NCI-H524 treated with DMSO at 0.1 percent for 48 hours (cell line): ENCODE results near the gene PTH2.
A peak's percentile ranks its signal among the peaks of the same experiment; 100 is the strongest.
"Not testable (repeated sequence)": the region's sequence is repeated elsewhere in the genome, so short reads cannot be mapped to it uniquely, and the experiment has no call there.

ENCODE experiments used
- DNase-seq: peaks from one replicate; lab custom pipeline; 2025; lab: John Stamatoyannopoulos, UW

The PTH2 gene, protein sequence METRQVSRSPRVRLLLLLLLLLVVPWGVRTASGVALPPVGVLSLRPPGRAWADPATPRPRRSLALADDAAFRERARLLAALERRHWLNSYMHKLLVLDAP

DNA sequence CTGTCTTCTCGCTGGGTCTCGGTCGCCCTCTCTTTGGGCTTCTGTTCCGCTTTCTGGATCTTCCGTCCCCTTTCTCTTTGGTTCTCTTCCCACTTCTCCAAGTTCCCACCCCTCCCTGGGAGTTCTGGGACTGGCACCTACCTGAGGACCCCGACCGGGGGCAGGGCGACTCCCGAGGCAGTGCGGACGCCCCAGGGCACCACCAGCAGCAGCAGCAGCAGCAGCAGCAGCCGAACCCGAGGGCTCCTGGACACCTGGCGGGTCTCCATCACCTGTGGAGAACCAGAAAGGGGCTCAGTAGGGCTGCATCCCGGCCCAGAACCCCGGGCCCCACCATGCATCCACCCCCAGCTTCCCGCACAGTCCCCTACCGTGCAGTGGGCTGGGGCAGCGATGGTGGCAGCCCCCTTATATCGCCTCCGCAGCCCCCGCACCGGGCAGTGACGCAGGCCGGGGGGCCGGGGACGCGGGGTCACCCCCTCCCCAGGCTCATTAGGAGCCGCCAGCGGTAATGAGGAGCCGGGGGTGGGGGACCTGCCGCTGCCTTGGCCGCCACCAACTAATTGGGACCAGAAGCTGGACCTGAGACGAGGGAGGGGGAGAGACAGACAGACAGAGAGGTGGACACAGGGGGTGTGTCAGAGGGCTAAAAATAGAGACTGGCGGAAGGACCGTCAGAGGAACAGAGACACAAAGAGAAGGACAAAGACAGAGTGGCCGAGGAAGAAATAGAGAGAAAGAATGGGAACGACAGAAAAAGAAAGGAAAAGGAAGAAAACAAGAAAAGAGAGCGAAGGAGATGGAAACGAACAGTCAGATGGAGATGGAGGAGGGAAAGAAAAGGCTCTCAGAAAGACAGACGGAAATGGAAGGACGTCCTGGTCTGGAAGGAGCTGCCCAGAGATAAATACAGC is at the start of gene PTH2:
Gene PTH2, minus strand, starts transcription at position 371 of the 914 bp plus-strand sequence. Its CDS starts 102 bp downstream, at position 269.
- no peak for DNase-seq

DNA sequence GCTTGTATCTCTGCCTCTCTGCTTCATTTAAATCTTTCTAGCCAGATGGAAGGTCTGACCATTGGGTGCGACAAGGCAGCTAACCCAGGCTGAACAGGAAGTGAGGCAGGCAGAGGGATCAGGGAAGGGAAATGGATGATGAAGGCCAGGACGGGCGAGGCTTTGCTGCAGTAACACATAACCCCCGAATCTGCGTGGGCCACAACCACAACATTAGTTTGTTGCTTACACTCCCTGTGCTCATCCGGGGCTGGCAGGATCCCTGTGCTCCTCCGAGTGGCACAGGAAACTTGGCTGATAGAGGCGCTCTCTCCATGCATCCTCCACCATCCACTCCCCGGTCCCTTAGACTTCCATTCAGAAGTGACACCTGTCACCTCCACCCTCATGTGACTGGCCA is 49.7 kb upstream of the PTH2 start:
- no peak for DNase-seq

DNA sequence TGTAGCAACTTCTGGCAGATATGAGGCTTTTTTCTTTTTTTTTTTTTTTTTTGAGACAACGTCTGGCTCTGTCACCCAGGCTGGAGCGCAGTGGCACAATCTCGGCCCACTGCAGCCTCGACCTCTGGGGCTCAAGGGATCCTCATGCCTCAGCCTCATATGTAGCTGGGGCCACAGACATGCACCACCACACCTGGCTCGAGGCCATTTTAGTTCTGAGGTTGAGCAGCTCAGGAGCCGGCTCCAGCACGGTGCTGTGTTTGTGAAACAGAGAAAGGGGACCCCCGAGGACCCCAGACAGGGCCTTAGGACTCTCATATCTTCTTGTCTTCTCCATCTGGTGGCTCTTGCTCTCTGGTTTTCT is 47.4 kb upstream of the PTH2 start:
- DNase-seq, result no peak

DNA sequence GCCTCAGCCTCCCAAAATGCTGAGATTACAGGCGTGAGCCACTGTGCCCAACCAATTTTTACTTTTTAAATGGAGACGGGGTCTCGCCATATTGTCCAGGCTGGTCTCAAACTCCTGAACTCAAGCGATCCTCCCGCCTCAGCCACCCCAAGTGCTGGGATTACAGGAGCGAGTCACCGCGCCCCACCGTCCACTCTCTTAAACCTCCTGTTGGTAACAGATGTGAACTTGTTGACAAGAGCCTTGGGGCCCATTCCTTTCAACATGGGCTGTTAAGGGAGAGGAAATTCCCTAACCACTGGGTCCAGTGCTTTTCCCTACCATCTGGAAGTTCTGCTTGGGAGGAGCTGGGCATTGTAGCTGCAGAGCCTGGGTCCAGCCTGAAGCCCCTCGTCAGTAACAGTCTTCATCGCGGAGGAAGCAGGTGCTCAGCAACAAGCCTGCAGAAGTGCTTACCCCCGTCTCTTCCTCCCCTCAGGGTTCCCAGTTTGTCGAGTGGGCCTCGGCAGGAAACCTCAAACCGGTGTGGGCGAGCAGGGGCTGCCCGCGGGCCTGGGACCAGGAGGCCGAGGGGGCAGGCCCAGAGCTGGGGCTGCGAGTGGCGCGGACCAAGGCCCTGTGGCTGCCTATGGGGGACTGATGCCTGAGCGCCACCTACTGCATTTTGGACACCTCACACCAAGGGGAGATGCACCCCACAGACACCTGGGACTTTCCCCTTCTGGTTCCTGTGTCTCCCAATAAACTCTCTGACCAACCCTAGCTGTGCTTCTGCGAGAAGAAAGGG is 46.8 kb upstream of the PTH2 start:
- DNase-seq, result peak; percentile 84

- DNase-seq, result peak; percentile 65
These were observed 45.7 kb upstream of the PTH2 start for GRCh38 chr19:49468746-49469447.

DNA sequence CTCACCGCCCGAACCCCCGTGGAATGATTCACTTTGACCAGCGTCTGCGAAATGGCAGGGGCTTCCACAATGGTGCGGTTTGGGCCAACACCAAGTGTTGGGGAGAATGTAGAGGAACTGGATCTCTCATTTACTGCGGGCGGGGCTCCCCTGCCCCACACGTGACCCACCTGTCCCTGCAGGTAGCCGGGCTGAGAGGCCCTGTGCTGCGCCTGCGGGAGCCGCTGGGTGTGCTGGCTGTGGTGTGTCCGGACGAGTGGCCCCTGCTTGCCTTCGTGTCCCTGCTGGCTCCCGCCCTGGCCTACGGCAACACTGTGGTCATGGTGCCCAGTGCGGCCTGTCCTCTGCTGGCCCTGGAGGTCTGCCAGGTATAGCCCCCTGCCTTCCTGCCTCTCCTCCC is 45.0 kb upstream of the PTH2 start:
- DNase-seq, result no peak

- DNase-seq, result no peak
These were observed 42.1 kb upstream of the PTH2 start for GRCh38 chr19:49465371-49465770.

DNA sequence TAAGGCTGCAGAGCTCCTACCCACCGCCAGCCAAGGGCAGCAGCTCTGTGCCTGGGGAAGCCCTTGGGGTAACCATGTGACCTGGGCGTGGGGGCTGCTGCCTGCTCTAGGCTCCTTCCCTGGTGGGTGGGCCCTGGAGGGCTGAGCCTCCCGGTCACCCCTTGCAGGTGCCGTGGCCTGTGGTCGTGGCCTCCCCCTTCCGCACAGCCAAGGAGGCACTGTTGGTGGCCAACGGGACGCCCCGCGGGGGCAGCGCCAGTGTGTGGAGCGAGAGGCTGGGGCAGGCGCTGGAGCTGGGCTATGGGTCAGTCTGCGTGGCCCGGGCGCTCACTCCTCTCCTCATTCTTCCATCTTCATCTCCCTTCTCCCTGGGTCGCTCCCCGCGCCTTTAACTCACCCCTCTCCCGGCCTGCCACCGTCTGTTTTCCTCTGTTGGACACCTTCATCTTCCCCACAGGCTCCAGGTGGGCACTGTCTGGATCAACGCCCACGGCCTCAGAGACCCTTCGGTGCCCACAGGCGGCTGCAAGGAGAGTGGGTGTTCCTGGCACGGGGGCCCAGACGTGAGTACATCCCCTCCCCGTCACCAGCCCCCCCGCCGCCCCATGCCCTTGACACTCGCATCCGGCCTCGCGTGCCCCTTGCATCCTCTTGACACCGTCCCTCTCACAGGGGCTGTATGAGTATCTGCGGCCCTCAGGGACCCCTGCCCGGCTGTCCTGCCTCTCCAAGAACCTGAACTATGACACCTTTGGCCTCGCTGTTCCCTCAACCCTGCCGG is 40.9 kb upstream of the PTH2 start:
- DNase-seq, result no peak

- no peak for DNase-seq
These were observed 39.3 kb upstream of the PTH2 start for GRCh38 chr19:49462492-49462891.

GRCh38 chr19:49461656-49462055 is 38.4 kb upstream of the PTH2 start:
- DNase-seq, result no peak

- DNase-seq, result not testable (repeated sequence)
These were observed 37.9 kb upstream of the PTH2 start for GRCh38 chr19:49461130-49461529.

DNA sequence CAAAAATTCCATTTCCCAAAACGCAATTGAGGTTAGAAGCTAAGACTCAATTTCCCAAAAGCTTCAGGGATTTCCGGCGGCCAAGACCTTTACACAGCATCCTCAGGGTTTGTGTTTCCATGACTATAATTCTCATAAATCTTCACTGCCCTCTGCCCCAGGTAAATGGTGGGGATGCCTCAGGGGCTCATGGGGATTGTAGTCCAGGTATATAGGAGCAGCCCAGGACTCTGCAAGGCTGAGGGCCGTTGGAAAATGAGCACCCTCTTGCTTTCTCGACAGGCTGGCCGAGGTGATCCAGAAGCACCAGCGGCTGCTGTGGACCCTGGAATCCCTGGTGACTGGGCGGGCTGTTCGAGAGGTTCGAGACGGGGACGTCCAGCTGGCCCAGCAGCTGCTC is 36.1 kb upstream of the PTH2 start:
- DNase-seq, result no peak

DNA sequence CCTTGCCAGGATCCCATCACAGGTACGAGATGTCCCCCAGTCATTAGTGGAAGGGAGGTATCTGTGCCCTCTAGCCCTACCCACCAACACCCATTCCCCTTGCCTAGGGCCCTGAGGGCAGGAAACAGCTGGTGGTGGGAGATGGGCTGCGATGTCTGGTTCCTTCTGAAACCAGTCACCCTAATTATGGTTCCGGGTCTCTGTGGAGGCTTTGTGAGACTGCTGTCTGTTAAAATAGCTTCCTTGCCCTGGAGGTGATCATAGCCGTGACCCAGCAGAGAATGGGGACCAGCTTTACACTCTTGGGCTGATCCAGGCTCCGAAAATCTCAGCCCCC is 35.3 kb upstream of the PTH2 start:
- no peak for DNase-seq

- DNase-seq, result no peak
These were observed 33.1 kb upstream of the PTH2 start for GRCh38 chr19:49456326-49456725.

- no peak for DNase-seq
These were observed 32.5 kb upstream of the PTH2 start for GRCh38 chr19:49455773-49456172.

DNA sequence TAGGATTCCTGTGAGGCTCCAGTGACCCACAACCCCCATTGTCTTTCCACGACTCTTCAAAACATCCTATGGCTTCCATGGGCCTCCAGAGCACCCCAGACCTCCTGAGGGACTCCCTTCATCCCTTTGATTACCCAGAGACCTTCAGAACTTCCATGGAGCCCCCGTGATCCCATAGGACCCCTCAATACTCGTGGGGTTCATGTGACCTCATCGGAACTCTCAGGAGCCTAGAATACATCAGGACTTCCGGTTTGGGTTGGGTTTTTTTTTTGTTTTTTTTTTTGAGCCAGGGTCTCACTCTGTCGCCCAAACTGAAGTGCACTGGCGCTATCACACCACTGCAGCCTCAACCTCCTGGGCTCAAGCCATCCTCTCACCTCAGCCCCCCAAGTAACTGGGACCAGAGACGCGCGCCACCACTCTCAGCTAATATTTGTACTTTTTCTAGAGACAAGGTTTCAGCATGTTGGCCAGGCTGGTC is 30.6 kb upstream of the PTH2 start:
- DNase-seq, result no peak

GRCh38 chr19:49453013-49453756 is 29.9 kb upstream of the PTH2 start, which contains the start of gene ALDH16A1:
Gene ALDH16A1, plus strand, starts transcription at chr19:49453225. Its CDS starts 107 bp downstream, at chr19:49453332.
- DNase-seq, result peak; percentile 90

DNA sequence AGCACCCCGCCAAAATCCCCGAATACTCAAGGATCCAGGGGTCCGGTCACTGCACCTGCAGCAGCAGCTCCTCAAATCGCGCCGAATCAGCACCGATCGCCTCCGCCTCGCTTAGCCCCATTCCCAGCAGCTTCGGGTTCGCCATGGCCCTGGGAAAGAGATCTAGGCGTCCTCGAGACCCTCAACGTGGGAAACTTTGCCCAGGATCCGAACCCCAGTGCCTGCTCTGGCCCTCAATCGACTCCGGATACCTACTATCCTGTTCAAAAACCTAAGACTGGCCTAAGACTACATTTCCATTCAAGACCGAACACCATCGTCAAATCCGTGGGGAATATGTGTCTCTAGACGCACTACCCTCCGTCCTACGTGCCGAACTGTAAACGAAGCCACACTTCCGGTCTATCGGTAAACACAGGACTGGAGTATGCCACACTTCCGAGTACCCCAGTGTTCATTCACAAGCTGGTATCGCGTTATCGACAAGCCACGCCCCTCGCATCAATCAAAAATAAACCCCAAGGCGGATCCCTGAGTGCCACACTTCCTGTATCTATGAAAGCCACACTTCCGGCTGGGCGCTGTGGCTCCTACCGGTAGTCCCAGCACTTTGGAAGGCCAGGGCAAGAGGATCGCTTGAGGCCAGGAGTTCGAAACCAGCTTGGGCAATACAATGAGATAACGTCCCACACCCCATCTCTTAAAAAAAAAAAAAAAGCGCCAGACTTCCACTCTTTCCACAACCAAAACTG is 28.4 kb upstream of the PTH2 start, which contains the start of gene PIH1D1:
Gene PIH1D1, minus strand, starts transcription at position 385 of the 752 bp plus-strand sequence. Its CDS starts 240 bp downstream, at position 145.
- peak; percentile 98 for DNase-seq

DNA sequence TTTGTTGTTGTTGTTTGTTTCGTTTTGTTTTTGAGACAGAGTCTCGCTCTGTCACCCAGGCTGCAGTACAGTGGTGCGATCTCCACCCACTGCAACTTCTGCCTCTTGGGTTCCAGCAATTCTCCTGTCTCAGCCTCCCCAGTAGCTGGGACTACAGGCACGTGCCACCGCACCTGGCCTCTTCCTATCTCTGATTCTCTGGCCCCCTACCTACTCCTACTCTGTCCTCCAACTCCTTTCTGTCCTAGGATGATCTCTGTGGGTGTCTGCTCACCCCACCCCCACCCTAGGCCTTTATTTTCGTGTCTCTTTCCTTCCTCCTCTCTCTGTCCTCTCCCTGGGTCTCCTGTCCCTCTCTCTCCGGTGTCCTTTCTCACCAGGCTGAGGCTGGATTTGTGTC is 27.2 kb upstream of the PTH2 start:
- DNase-seq, result no peak

- DNase-seq, result no peak
These were observed 25.2 kb upstream of the PTH2 start for GRCh38 chr19:49448432-49448786.
